ENCODE results near the gene IFNA17. TPM values are rescaled to one million over a fixed set of nuclear protein-coding genes. Genes with fewer than 3 reads are reported as not detected.
"Not testable (repeated sequence)": the region's sequence is repeated elsewhere in the genome, so short reads cannot be mapped to it uniquely, and the experiment has no call there.

The IFNA17 gene
- total RNA-seq, 4 donors from 2014 or later = not detected

- not testable (repeated sequence) for TF ChIP-seq CTCF (IDR thresholded peaks at IDR 0.05; ENCODE audit: low read depth)
Measured at GRCh38 chr9:21217211-21217610, 10.8 kb downstream of the IFNA17 start, which contains the start of gene IFNA16. Gene IFNA16, minus strand, starts transcription at chr9:21217311. Its CDS starts 6 bp downstream, at chr9:21217305.

GRCh38 chr9:21210311-21210710, 17.7 kb downstream of the IFNA17 start:
- TF ChIP-seq CTCF (IDR thresholded peaks at IDR 0.05; ENCODE audit: low read depth) = no peak

GRCh38 chr9:21207043-21207442, 21.0 kb downstream of the IFNA17 start, which contains the start of gene IFNA10:
Gene IFNA10, minus strand, starts transcription at chr9:21207143. Its CDS starts 46 bp downstream, at chr9:21207097.
- not testable (repeated sequence) for TF ChIP-seq CTCF (IDR thresholded peaks at IDR 0.05; ENCODE audit: low read depth)

GRCh38 chr9:21205204-21205603, 22.8 kb downstream of the IFNA17 start:
- TF ChIP-seq CTCF (IDR thresholded peaks at IDR 0.05; ENCODE audit: low read depth) = no peak

- not testable (repeated sequence) for TF ChIP-seq CTCF (IDR thresholded peaks at IDR 0.05; ENCODE audit: low read depth)
Measured at GRCh38 chr9:21202105-21202504, 25.9 kb downstream of the IFNA17 start, which contains the start of gene IFNA7. Gene IFNA7, minus strand, starts transcription at chr9:21202205. Its CDS starts 40 bp downstream, at chr9:21202165.

GRCh38 chr9:21187487-21187886, 40.5 kb downstream of the IFNA17 start, which contains the start of gene IFNA4:
Gene IFNA4, minus strand, starts transcription at chr9:21187587. Its CDS starts 56 bp downstream, at chr9:21187531.
- not testable (repeated sequence) for TF ChIP-seq CTCF (IDR thresholded peaks at IDR 0.05; ENCODE audit: low read depth)

Other genes starting within 250 kb of the IFNA17 start
- 1 to 10 TPM; 1.3 to 9.3 (median 5.6) TPM for gene HACD4, start 196.6 kb downstream of the IFNA17 start, total RNA-seq
- not detected for gene IFNB1, start 150.3 kb downstream of the IFNA17 start, total RNA-seq
- not detected for gene IFNW1, start 86.4 kb downstream of the IFNA17 start, total RNA-seq
- not detected for gene IFNA21, start 61.6 kb downstream of the IFNA17 start, total RNA-seq
- not detected for gene IFNA4, start 40.6 kb downstream of the IFNA17 start, total RNA-seq
- not detected for gene IFNA7, start 26.0 kb downstream of the IFNA17 start, total RNA-seq
- gene IFNA10, start 21.1 kb downstream of the IFNA17 start, total RNA-seq = not detected
- not detected for gene IFNA16, start 10.9 kb downstream of the IFNA17 start, total RNA-seq
- not detected for gene IFNA14, start 11.8 kb upstream of the IFNA17 start, total RNA-seq
- under 1 TPM in 1 of 4 donors, not detected in 3; 0.51 TPM for gene IFNA5, start 77.1 kb upstream of the IFNA17 start, total RNA-seq
- 10 to 100 TPM; 18.6 to 28.4 (median 26.5) TPM for gene KLHL9, start 107.2 kb upstream of the IFNA17 start, total RNA-seq
- not detected for gene IFNA6, start 122.7 kb upstream of the IFNA17 start, total RNA-seq
- gene IFNA13, start 139.8 kb upstream of the IFNA17 start, total RNA-seq = not detected
- not detected for gene IFNA2, start 157.2 kb upstream of the IFNA17 start, total RNA-seq
- gene IFNA8, start 180.9 kb upstream of the IFNA17 start, total RNA-seq = not detected
- gene IFNA1, start 212.2 kb upstream of the IFNA17 start, total RNA-seq = not detected

All from subcutaneous adipose tissue (tissue), 4 donors.